GM12878 (cell line): Measurements from ENCODE around the gene SLCO4A1. TPM values are rescaled to one million over a fixed set of nuclear protein-coding genes. Genes with fewer than 3 reads are reported as not detected.

Experiments used
- ATAC-seq: fragments of 200-7000 bp; cut with Tn5 transposase; 3 replicates; pipeline ENCODE4 v1.9.1; 2020; ENCODE audit warnings: mild to moderate bottlenecking, moderate library complexity
- BruUV-seq: library from RNA; stranded (reverse); fragments of 400-500 nt; replicated peaks from 2 replicates; lab custom pipeline; 2021; lab: Mats Ljungman, UMichigan
- CTCF ChIA-PET: fragments of 300-600 bp; sonication (Branson Sonifier 250); formaldehyde crosslinking; extraction: SDS; loops from one replicate; lab custom pipeline; 2021; ENCODE audit warnings: inconsistent platforms; lab: Yijun Ruan, JAX
- POLR2A ChIA-PET: fragments of 350-600 bp; formaldehyde crosslinking; extraction: SDS; loops from one replicate; lab custom pipeline; 2021; ENCODE audit warnings: inconsistent platforms; lab: Charles Lee
- RAD21 ChIA-PET: fragments of 300-600 bp; sonication (Branson Sonifier 250); formaldehyde crosslinking; loops from one replicate; lab custom pipeline; 2023; ENCODE audit warnings: antibody characterized with exemption; ENCODE audit not compliant: unreplicated experiment; lab: Charles Lee
- SMC1A ChIA-PET: fragments of 300-600 bp; sonication (Branson Sonifier 250); formaldehyde crosslinking; loops from one replicate; lab custom pipeline; 2023; ENCODE audit not compliant: unreplicated experiment, uncharacterized antibody; lab: Charles Lee
- DNase-seq: peaks from one replicate; pipeline ENCODE4 v3.0.0-alpha.2; 2011; ENCODE audit warnings: low read depth, low spot score
- FAIRE-seq: peaks from 3 replicates; lab custom pipeline; 2011; peaks lifted over from hg19 to GRCh38; lab: Jason Lieb, UNC
- H2AFZ ChIP-seq: 2 replicates; pipeline ENCODE4 v1.6.0; 2011; ENCODE audit warnings: low read depth, low read length, control low read depth; ENCODE audit not compliant: control insufficient read depth
- H3K27ac ChIP-seq: 2 replicates; pipeline ENCODE4 v1.5.1; 2011; ENCODE audit warnings: control low read depth; ENCODE audit not compliant: control insufficient read depth, insufficient read depth
- H3K27me3 ChIP-seq, 2 experiments: replicated peaks in 1 of 2; 2 replicates each; pipeline versions ENCODE4 v1.6.0 to v1.6.1; 2011; ENCODE audit warnings: low read length in 1 of 2; ENCODE audit not compliant: control insufficient read depth in 2 of 2, insufficient read depth in 2 of 2
- H3K36me3 ChIP-seq, 2 experiments: 2 replicates each; pipeline ENCODE4 v1.5.1; 2011; ENCODE audit warnings: low read length in 1 of 2; ENCODE audit not compliant: control insufficient read depth in 2 of 2, insufficient read depth in 2 of 2
- H3K4me1 ChIP-seq: 2 replicates; pipeline ENCODE4 v1.6.1; 2011; ENCODE audit warnings: mild to moderate bottlenecking, low read length, moderate library complexity, mixed read lengths; ENCODE audit not compliant: control insufficient read depth, insufficient read depth
- H3K4me2 ChIP-seq: 2 replicates; pipeline ENCODE4 v1.6.0; 2011; ENCODE audit warnings: control low read depth; ENCODE audit not compliant: control insufficient read depth, insufficient read depth
- H3K4me3 ChIP-seq: fragments of 200-600 bp; sonication (generic); 2 replicates; pipeline ENCODE4 v1.5.1; 2016
- H3K79me2 ChIP-seq: 2 replicates; pipeline ENCODE4 v1.6.0; 2011; ENCODE audit warnings: low read length; ENCODE audit not compliant: control insufficient read depth, insufficient read depth
- H3K9ac ChIP-seq: 2 replicates; pipeline ENCODE4 v1.8.0; 2011; ENCODE audit warnings: low read length, control low read depth, mixed read lengths; ENCODE audit not compliant: control insufficient read depth, insufficient read depth
- H3K9me3 ChIP-seq: replicated peaks from 3 replicates; pipeline ENCODE4 v1.5.1; 2011; ENCODE audit warnings: mild to moderate bottlenecking, low read length; ENCODE audit not compliant: control insufficient read depth, insufficient read depth
- H4K20me1 ChIP-seq: 2 replicates; pipeline ENCODE4 v1.6.0; 2011; ENCODE audit not compliant: control insufficient read depth, insufficient read depth
- BMI1 ChIP-seq: fragments of 450-650 bp; IDR thresholded peaks from 2 replicates; pipeline ENCODE4 v1.6.1; 2016; ENCODE audit warnings: mild to moderate bottlenecking, moderate library complexity, borderline replicate concordance
- ESRRA ChIP-seq: IDR thresholded peaks from 2 replicates; pipeline ENCODE4 v1.6.1; 2012; ENCODE audit warnings: mild to moderate bottlenecking, low read length, improper control_type of control experiment
- IKZF2 ChIP-seq, 2 experiments: fragments of 450-650 bp; IDR thresholded peaks; 2 replicates each; pipeline ENCODE4 v1.6.1; 2017; ENCODE audit warnings: mild to moderate bottlenecking in 2 of 2, moderate library complexity in 2 of 2
- NFYB ChIP-seq: IDR thresholded peaks from 2 replicates; pipeline ENCODE4 v1.6.1; 2011; ENCODE audit warnings: low read depth, mild to moderate bottlenecking, low read length, improper control_type of control experiment, moderate library complexity; ENCODE audit not compliant: insufficient read depth
- PML ChIP-seq: IDR thresholded peaks from 2 replicates; pipeline ENCODE4 v1.6.1; 2012; ENCODE audit warnings: low read length, inconsistent platforms
- SREBF2 ChIP-seq: IDR thresholded peaks from 2 replicates; pipeline ENCODE4 v1.6.1; 2012; ENCODE audit warnings: mild to moderate bottlenecking, low read length
- ZNF384 ChIP-seq: IDR thresholded peaks from 2 replicates; pipeline ENCODE4 v1.6.1; 2012; ENCODE audit warnings: low read depth, mild to moderate bottlenecking, low read length, improper control_type of control experiment, borderline replicate concordance
- ZNF622 ChIP-seq: fragments of 450-650 bp; IDR thresholded peaks from 2 replicates; pipeline ENCODE4 v1.6.1; 2017; ENCODE audit warnings: mild to moderate bottlenecking, inconsistent platforms
- WGBS: methylation state at CpG from one replicate; pipeline ENCODE4 v1.1.6; 2016; ENCODE audit warnings: low lambda C conversion rate; ENCODE audit not compliant: insufficient replicate concordance, insufficient coverage; ENCODE audit errors: missing lambda C conversion rate; 5-methylcytosine and 5-hydroxymethylcytosine counted together
- in situ Hi-C: fragments of 300-500 bp; cut with MboI; formaldehyde crosslinking; loops from 9 replicates; pipeline ENCODE4 v1.14.3; 2018; ENCODE audit warnings: mixed read lengths
- intact Hi-C: fragments of 100-400 bp; cut with micrococcal nuclease; formaldehyde crosslinking; loops from one replicate; pipeline ENCODE4 v1.14.2; 2022; ENCODE audit not compliant: unreplicated experiment
- polyA plus RNA-seq, 11 experiments: library from polyadenylated mRNA; depleted of rRNA in 4 of 11; unstranded in 6 of 11; stranded (reverse) in 5 of 11; fragments of >200 nt; fragmentation: Nextera tagmentation in 4 of 11; fragmentation: Illumina TruSeq in 1 of 11; extraction: Ambion mirVana in 4 of 11; extraction: Trizol in 1 of 11; gene quantifications; 1 replicate in 1 of 11; 2 replicates in 10 of 11; pipeline versions ENCODE4 v1.2.1 to v1.2.3, GENCODE V29; 2011 to 2016; ENCODE audit warnings: inconsistent platforms in 2 of 11, missing spikeins in 2 of 11, low read depth in 1 of 11
- total RNA-seq, 4 experiments: library from RNA; depleted of rRNA in 3 of 4; stranded (reverse); fragments of >200 nt in 3 of 4; fragmentation: Illumina TruSeq in 1 of 4; extraction: Trizol in 1 of 4; gene quantifications; 2 replicates each; pipeline versions ENCODE4 v1.2.1 to v1.2.3, GENCODE V29; 2013 to 2021

SLCO4A1 gene
- total and polyA plus RNA-seq, 10 of the 15 experiments (the other 5 are each of a cell fraction or from before 2014, with no cell fraction given), result 2.1 to 30.7 (median 12.0) TPM

DNA sequence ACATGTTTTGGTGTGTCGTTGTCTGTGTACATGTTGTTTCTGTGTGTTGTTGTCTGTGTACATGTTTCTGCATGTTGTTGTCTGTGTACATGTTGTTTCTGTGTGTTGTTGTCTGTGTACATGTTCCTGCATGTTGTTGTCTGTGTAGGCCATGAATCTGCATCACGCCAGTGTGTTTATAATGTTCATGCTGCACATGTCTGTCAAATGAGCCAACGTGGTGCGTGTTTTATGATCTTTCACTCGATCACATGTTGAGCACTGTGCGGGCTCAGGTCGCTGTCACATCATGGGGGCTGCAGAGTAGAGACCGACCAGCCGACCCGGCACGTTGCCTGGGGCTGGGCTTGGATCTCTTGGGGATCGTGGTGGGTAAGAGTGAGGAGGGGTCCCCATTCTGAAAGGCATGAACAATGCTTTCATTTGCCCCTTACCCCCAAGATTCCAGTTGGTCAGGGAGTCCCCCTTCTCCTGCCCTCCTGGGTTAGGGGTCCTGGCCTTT lies 26.5 kb upstream of the SLCO4A1 start:
- Histone ChIP-seq H4K20me1 (no peaks in the 10 kb centered on the region), H2AFZ (no peak overlapping the region), H3K79me2 (no peaks in the 10 kb centered on the region), H3K4me1 (peaks cover 28% of the 10 kb centered on the region), H3K27ac (no peak overlapping the region), H3K4me3 (no peak overlapping the region), H3K4me2 (no peak overlapping the region), H3K9ac (no peak overlapping the region), H3K27me3 (no peaks in the 10 kb centered on the region; a peak in 2 of 4 replicates), H3K36me3 (no peaks in the 10 kb centered on the region), H3K9me3 (no peaks in the 10 kb centered on the region; the same call in 2 of the 3 replicates)
- TF ChIP-seq SREBF2 (no peak), ZNF622 (no peak), ESRRA (no peak), IKZF2 (IDR thresholded peaks at IDR 0.05) (no peak), PML (no peak), NFYB (no peak), BMI1 (no peak), ZNF384 (no peak)
- intact Hi-C loops, result loop anchor here (5.0 to 10.0 kb wide), 2 partner anchors 231 to 314 kb away; partner anchors contain the start of genes ADRM1 and RPS21
- no peak for DNase-seq
- ChIA-PET POLR2A (interaction anchor here (1.6 kb wide), 1 partner anchor 114 kb away, joined by 5 read pairs; no protein-coding TSS in a partner anchor), CTCF (interaction anchor here (1.4 to 2.6 kb wide), 6 partner anchors 36 to 206 kb away, joined by 3 to 41 read pairs (median 13); no protein-coding TSS in a partner anchor), SMC1A (interaction anchor here (1.5 kb wide), 1 partner anchor 175 kb away, joined by 5 read pairs; no protein-coding TSS in a partner anchor), RAD21 (interaction anchor here (0.9 to 3.9 kb wide), 3 partner anchors 38 to 178 kb away, joined by 3 to 33 read pairs (median 3); no protein-coding TSS in a partner anchor)
- in situ Hi-C loops, result loop anchor here (5.0 to 10.0 kb wide), 3 partner anchors 114 to 311 kb away; partner anchors contain the start of gene ADRM1
- WGBS, result 89% methylated on average over 12 of the region's 12 CpGs
- ATAC-seq, result no peak
- peak; percentile 69 for FAIRE-seq
- no TSS peak for BruUV-seq
